Measurements from ENCODE around the gene PPARD.

GRCh38 chr6:35365594-35366203 is 23.3 kb downstream of the PPARD start:
- no peak for TF ChIP-seq CTCF (IDR thresholded peaks at IDR 0.05 in 4 of 5, conservative IDR thresholded peaks at IDR 0.05 in 1 of 5)
- TF ChIP-seq POLR2A (IDR thresholded peaks at IDR 0.05): no peak

Data from gastrocnemius medialis (tissue), 4 donors.